K562 (cell line): ENCODE measurements around the gene PIK3AP1. TPM values are rescaled to one million over a fixed set of nuclear protein-coding genes. Genes with fewer than 3 reads are reported as not detected.

Experiments used
- ATAC-seq: fragments of 200-7000 bp; cut with Tn5 transposase; 3 replicates; pipeline ENCODE4 v1.9.1; 2020; ENCODE audit warnings: moderate library complexity
- BruUV-seq: library from RNA; stranded (reverse); fragments of 400-500 nt; replicated peaks from 2 replicates; lab custom pipeline; 2021; lab: Mats Ljungman, UMichigan
- CTCF ChIA-PET: fragments of 300-600 bp; formaldehyde crosslinking; extraction: SDS; loops from one replicate; lab custom pipeline; 2021; ENCODE audit warnings: low intra/inter-chr PET ratio; lab: Yijun Ruan, JAX
- POLR2A ChIA-PET: fragments of 300-600, 350-650 bp; sonication (Branson Sonifier 250); formaldehyde crosslinking; extraction: SDS; loops from one replicate; lab custom pipeline; 2021; ENCODE audit warnings: antibody characterized with exemption, inconsistent platforms; lab: Yijun Ruan, JAX
- DNase-seq, 4 experiments: peaks; one replicate each; pipeline versions ENCODE4 v3.0.0 to v3.0.0-alpha.2; 2011 to 2018; ENCODE audit warnings: low spot score in 3 of 4, mixed read lengths in 3 of 4; ENCODE audit errors: extremely low read depth in 1 of 4
- FAIRE-seq: peaks from 2 replicates; lab custom pipeline; 2011; peaks lifted over from hg19 to GRCh38; lab: Jason Lieb, UNC
- H2AFZ ChIP-seq: 2 replicates; pipeline ENCODE4 v1.6.0; 2011; ENCODE audit warnings: low read depth, low read length, control low read depth, inconsistent platforms
- H3K27ac ChIP-seq: fragments of 200-600 bp; 3 replicates; pipeline ENCODE4 v1.8.0; 2011; ENCODE audit warnings: low read depth, mild to moderate bottlenecking, control low read depth, inconsistent platforms, low read length, moderate library complexity, mixed read lengths; ENCODE audit errors: extremely low read depth
- H3K27me3 ChIP-seq, 2 experiments: fragments of 300-600 bp in 1 of 2; 2 replicates in 1 of 2; 3 replicates in 1 of 2; pipeline versions ENCODE4 v1.6.0 to v1.8.0; 2011; ENCODE audit warnings: inconsistent platforms in 2 of 2, low read length in 2 of 2, mild to moderate bottlenecking in 1 of 2, mixed read lengths in 1 of 2, moderate library complexity in 1 of 2; ENCODE audit not compliant: control insufficient read depth in 2 of 2, insufficient read depth in 2 of 2
- H3K36me3 ChIP-seq: fragments of 300-600 bp; 3 replicates; pipeline ENCODE4 v1.8.0; 2011; ENCODE audit warnings: mild to moderate bottlenecking, low read length, inconsistent platforms; ENCODE audit not compliant: control insufficient read depth, insufficient read depth
- H3K4me1 ChIP-seq, 2 experiments: fragments of 200-600 bp in 1 of 2; replicated peaks in 1 of 2; 2 replicates in 1 of 2; 3 replicates in 1 of 2; pipeline versions ENCODE4 v1.5.1 to v1.8.0; 2011; ENCODE audit warnings: inconsistent platforms in 2 of 2, low read length in 2 of 2, mild to moderate bottlenecking in 1 of 2, mixed read lengths in 1 of 2, moderate library complexity in 1 of 2; ENCODE audit not compliant: control insufficient read depth in 2 of 2, insufficient read depth in 2 of 2
- H3K4me2 ChIP-seq: 2 replicates; pipeline ENCODE4 v1.6.1; 2011; ENCODE audit warnings: low read length, control low read depth, inconsistent platforms, mixed read lengths; ENCODE audit not compliant: insufficient read depth
- H3K4me3 ChIP-seq: fragments of 200-600 bp; sonication (generic), shearing (Covaris generic); 2 replicates; pipeline ENCODE4 v1.5.1; 2016; ENCODE audit warnings: control low read depth, inconsistent platforms
- H3K79me2 ChIP-seq: fragments of 200-600 bp; 3 replicates; pipeline ENCODE4 v1.8.0; 2011; ENCODE audit warnings: low read length, inconsistent platforms; ENCODE audit not compliant: control insufficient read depth, insufficient read depth
- H3K9ac ChIP-seq, 2 experiments: 2 replicates each; pipeline versions ENCODE4 v1.6.0 to v1.6.1; 2011; ENCODE audit warnings: low read depth in 2 of 2, low read length in 2 of 2, control low read depth in 1 of 2, inconsistent platforms in 1 of 2, mild to moderate bottlenecking in 1 of 2, mixed read lengths in 1 of 2; ENCODE audit not compliant: insufficient read depth in 1 of 2
- H3K9me1 ChIP-seq: one replicate; pipeline ENCODE4 v1.6.0; 2011; ENCODE audit warnings: inconsistent platforms, mild to moderate bottlenecking, low read length, moderate library complexity; ENCODE audit not compliant: control insufficient read depth, insufficient read depth
- H3K9me3 ChIP-seq: replicated peaks from 2 replicates; pipeline ENCODE4 v1.5.1; 2011; ENCODE audit warnings: low read depth, low read length, inconsistent platforms; ENCODE audit not compliant: control insufficient read depth, insufficient read depth
- H4K20me1 ChIP-seq: replicated peaks from 2 replicates; pipeline ENCODE4 v1.6.1; 2011; ENCODE audit warnings: low read length, inconsistent platforms, mixed read lengths; ENCODE audit not compliant: control insufficient read depth, insufficient read depth
- ATF7 ChIP-seq: fragments of 450-650 bp; IDR thresholded peaks from 2 replicates; pipeline ENCODE4 v1.7.1; 2014; ENCODE audit warnings: mild to moderate bottlenecking, moderate library complexity
- CBX8 ChIP-seq: fragments of 200-600 bp; sonication (generic); IDR thresholded peaks from 2 replicates; pipeline ENCODE4 v1.6.1; 2012; ENCODE audit warnings: borderline replicate concordance, mixed run types, low read depth, mild to moderate bottlenecking, moderate library complexity, mixed read lengths, low read length, control low read depth, inconsistent platforms; ENCODE audit not compliant: poor library complexity, severe bottlenecking; ENCODE audit errors: extremely low read depth
- E2F8 ChIP-seq: fragments of 450-650 bp; IDR thresholded peaks from 2 replicates; pipeline ENCODE4 v1.7.1; 2018; ENCODE audit warnings: mild to moderate bottlenecking, low read depth; ENCODE audit not compliant: partially characterized antibody
- IFI16 ChIP-seq: fragments of 250-450 bp; sonication (Bioruptor Pico); IDR thresholded peaks from 2 replicates; pipeline ENCODE4 v2.1.2; 2022; ENCODE audit warnings: mild to moderate bottlenecking, inconsistent platforms
- MCM2 ChIP-seq: fragments of 450-650 bp; IDR thresholded peaks from 2 replicates; pipeline ENCODE4 v1.6.1; 2017; ENCODE audit warnings: low read depth, mild to moderate bottlenecking
- NCOA4 ChIP-seq: fragments of 450-650 bp; IDR thresholded peaks from 2 replicates; pipeline ENCODE4 v1.6.1; 2018; ENCODE audit warnings: mild to moderate bottlenecking; ENCODE audit not compliant: partially characterized antibody
- NFATC3 ChIP-seq: fragments of 450-650 bp; IDR thresholded peaks from 2 replicates; pipeline ENCODE4 v1.6.1; 2017; ENCODE audit warnings: mild to moderate bottlenecking
- NFIX ChIP-seq: fragments of 250-450 bp; sonication (Bioruptor Pico); IDR thresholded peaks from 2 replicates; pipeline ENCODE4 v1.4.0; 2020; ENCODE audit warnings: low read depth, mild to moderate bottlenecking, moderate library complexity
- PTBP1 ChIP-seq: fragments of 200-400 bp; formaldehyde crosslinking; IDR thresholded peaks from 2 replicates; pipeline ENCODE4 v1.6.1; 2017; ENCODE audit warnings: low read depth, low read length
- SAP30 ChIP-seq: fragments of 200-600 bp; sonication (generic); IDR thresholded peaks from 2 replicates; pipeline ENCODE4 v1.6.1; 2012; ENCODE audit warnings: borderline replicate concordance, low read depth, mild to moderate bottlenecking, moderate library complexity, low read length, control low read depth, inconsistent platforms; ENCODE audit not compliant: insufficient read depth, poor library complexity, severe bottlenecking
- TRIM25 ChIP-seq: fragments of 450-650 bp; IDR thresholded peaks from 2 replicates; pipeline ENCODE4 v1.7.0; 2016; ENCODE audit warnings: borderline replicate concordance
- ZBED1 ChIP-seq: IDR thresholded peaks from 2 replicates; pipeline ENCODE4 v1.6.1; 2014
- ZBTB5 ChIP-seq: fragments of 450-650 bp; IDR thresholded peaks from 2 replicates; pipeline ENCODE4 v1.6.1; 2017; ENCODE audit warnings: antibody characterized with exemption
- ZNF174 ChIP-seq: fragments of 250-450 bp; sonication (Bioruptor Pico); IDR thresholded peaks from 2 replicates; pipeline ENCODE4 v1.4.0; 2020; ENCODE audit warnings: mild to moderate bottlenecking
- ZNF384 ChIP-seq: IDR thresholded peaks from 2 replicates; pipeline ENCODE4 v1.6.1; 2012; ENCODE audit warnings: low read depth, low read length, improper control_type of control experiment
- ZNF766 ChIP-seq: fragments of 200-800 bp; sonication (Bioruptor generic); conservative IDR thresholded peaks from 2 replicates; pipeline ENCODE4 v1.6.1; 2016; ENCODE audit warnings: missing genetic modification characterization, missing compliant biosample characterization
- WGBS: fragments of 100-300 bp; shearing (Covaris generic); methylation state at CpG from one replicate; pipeline ENCODE4 v1.1.6; 2016; ENCODE audit warnings: low coverage, mixed read lengths; ENCODE audit not compliant: insufficient coverage; ENCODE audit errors: missing lambda C conversion rate; 5-methylcytosine and 5-hydroxymethylcytosine counted together
- in situ Hi-C: fragments of 300-500 bp; cut with MboI; formaldehyde crosslinking; loops from 4 replicates; pipeline ENCODE4 v1.15.0; 2018; ENCODE audit warnings: inconsistent platforms, mixed read lengths
- intact Hi-C: fragments of 100-400 bp; cut with micrococcal nuclease; formaldehyde crosslinking; loops from 2 replicates; pipeline ENCODE4 v1.14.2; 2022
- polyA plus RNA-seq, 8 experiments: library from polyadenylated mRNA; depleted of rRNA in 4 of 8; stranded (reverse) in 5 of 8; unstranded in 3 of 8; fragments of >200 nt; fragmentation: Nextera tagmentation in 2 of 8; fragmentation: Illumina TruSeq in 1 of 8; extraction: Ambion mirVana in 2 of 8; extraction: Trizol in 1 of 8; gene quantifications; 2 replicates each; pipeline versions ENCODE4 v1.2.1 to v1.2.3, GENCODE V29; 2011 to 2014; ENCODE audit warnings: inconsistent platforms in 1 of 8, missing spikeins in 1 of 8
- total RNA-seq, 7 experiments: library from RNA; depleted of rRNA in 6 of 7; stranded (reverse); fragments of >200 nt in 6 of 7; fragmentation: Illumina TruSeq in 2 of 7; extraction: Trizol in 2 of 7; gene quantifications; 2 replicates each; pipeline versions ENCODE4 v1.2.1 to v1.2.3, GENCODE V29; 2011 to 2021; ENCODE audit warnings: low replicate concordance in 1 of 7

PIK3AP1 gene
- total and polyA plus RNA-seq, 9 of the 15 experiments (the other 6 are each of a cell fraction or from before 2014, with no cell fraction given): 0.20 to 2.4 (median 1.4) TPM

GRCh38 chr10:96570511-96570910 lies 149.8 kb downstream of the PIK3AP1 start (continued):
- TF ChIP-seq ZBTB5 (no peak), NCOA4 (no peak), NFATC3 (no peak), ZNF174 (no peak), TRIM25 (no peak)

- Histone ChIP-seq H3K9me1 (no peaks in the 10 kb centered on the region), H2AFZ (no peak overlapping the region), H3K27ac (no peak overlapping the region), H3K4me2 (no peak overlapping the region), H3K27me3 (no peaks in the 10 kb centered on the region), H3K36me3 (peaks cover 45% of the 10 kb centered on the region), H3K79me2 (peaks cover 81% of the 10 kb centered on the region), H3K4me3 (no peak overlapping the region), H3K9ac (no peak overlapping the region), H3K9me3 (no peaks in the 10 kb centered on the region), H4K20me1 (peaks cover 8% of the 10 kb centered on the region), H3K4me1 (no peaks in the 10 kb centered on the region; a peak in 3 of 5 replicates)
- DNase-seq (no peak), ATAC-seq (no peak), FAIRE-seq (no peak)
- BruUV-seq: no TSS peak
- 80% methylated on average over 1 of the region's 1 CpG for WGBS
- POLR2A ChIA-PET: no interaction called here
- in situ Hi-C loops (no loop called here), intact Hi-C loops (no loop called here)
- CTCF ChIA-PET: no interaction called here
- TF ChIP-seq MCM2 (no peak), E2F8 (no peak), IFI16 (no peak), ZNF384 (no peak), PTBP1 (no peak), ATF7 (no peak), SAP30 (no peak), ZNF766 (no peak), ZBED1 (no peak), CBX8 (no peak), NFIX (CRISPR knock-in tag) (no peak)
Measured at GRCh38 chr10:96568402-96568801, 151.9 kb downstream of the PIK3AP1 start.
